Measurements from ENCODE around the gene SPIC.

Gene SPIC

GRCh38 chr12:101493556-101493955 lies 18.4 kb downstream of the SPIC start:
- TF ChIP-seq ZNF384 (IDR thresholded peaks at IDR 0.05) (no peak), FOXK2 (IDR thresholded peaks at IDR 0.05) (no peak), ARNT (IDR thresholded peaks at IDR 0.05) (no peak), FOXM1 (IDR thresholded peaks at IDR 0.05; ENCODE audit: borderline replicate concordance) (no peak), PKNOX1 (IDR thresholded peaks at IDR 0.05) (no peak)
- POLR2A ChIA-PET = no interaction called here
- CTCF ChIA-PET = interaction anchor here (0.5 to 0.6 kb wide), 2 partner anchors 230 to 317 kb away, joined by 3 to 5 read pairs; no protein-coding TSS in a partner anchor

GRCh38 chr12:101498252-101498651 lies 23.1 kb downstream of the SPIC start:
- POLR2A ChIA-PET = no interaction called here
- CTCF ChIA-PET = interaction anchor here (0.6 kb wide), 1 partner anchor 17 kb away, joined by 3 read pairs; no protein-coding TSS in a partner anchor
- no peak for DNase-seq (ENCODE audit: extremely low spot score)
- TF ChIP-seq ARNT (IDR thresholded peaks at IDR 0.05) (no peak), PKNOX1 (IDR thresholded peaks at IDR 0.05) (no peak), NFRKB (IDR thresholded peaks at IDR 0.05) (no peak), HDGF (IDR thresholded peaks at IDR 0.05; ENCODE audit: borderline replicate concordance) (no peak), L3MBTL2 (conservative IDR thresholded peaks at IDR 0.05) (no peak), FOXK2 (IDR thresholded peaks at IDR 0.05) (no peak)

More at GRCh38 chr12:101493556-101493955, 18.4 kb downstream of the SPIC start:
- DNase-seq (ENCODE audit: extremely low spot score) = no peak

GRCh38 chr12:101501410-101501995 lies 26.4 kb downstream of the SPIC start:
- no peak for TF ChIP-seq CTBP1 (IDR thresholded peaks at IDR 0.05; ENCODE audit: borderline replicate concordance)
- no peak for TF ChIP-seq PKNOX1 (IDR thresholded peaks at IDR 0.05)
- TF ChIP-seq SP1 (IDR thresholded peaks at IDR 0.05) = no peak
- TF ChIP-seq SUZ12 (IDR thresholded peaks at IDR 0.05) = no peak
- no peak for TF ChIP-seq FOXA1 (IDR thresholded peaks at IDR 0.05)
- no peak for TF ChIP-seq ARNT (IDR thresholded peaks at IDR 0.05)
- TF ChIP-seq ELF4 (IDR thresholded peaks at IDR 0.05) = no peak
- TF ChIP-seq HDGF (IDR thresholded peaks at IDR 0.05; ENCODE audit: borderline replicate concordance) = no peak
- no peak for TF ChIP-seq ZNF384 (IDR thresholded peaks at IDR 0.05)
- TF ChIP-seq L3MBTL2 (conservative IDR thresholded peaks at IDR 0.05) = no peak
- TF ChIP-seq FOXM1 (IDR thresholded peaks at IDR 0.05; ENCODE audit: borderline replicate concordance) = no peak
- no peak for TF ChIP-seq TARDBP (IDR thresholded peaks at IDR 0.05)
- TF ChIP-seq FOXK2 (IDR thresholded peaks at IDR 0.05) = no peak
- TF ChIP-seq NFRKB (IDR thresholded peaks at IDR 0.05) = no peak
- POLR2A ChIA-PET = no interaction called here
- CTCF ChIA-PET = no interaction called here
- DNase-seq (ENCODE audit: extremely low spot score) = no peak

- no peak for TF ChIP-seq LEF1 (IDR thresholded peaks at IDR 0.05; ENCODE audit: borderline replicate concordance)
- TF ChIP-seq HDGF (IDR thresholded peaks at IDR 0.05; ENCODE audit: borderline replicate concordance) = no peak
- no peak for TF ChIP-seq CTBP1 (IDR thresholded peaks at IDR 0.05; ENCODE audit: borderline replicate concordance)
- no peak for TF ChIP-seq FOXK2 (IDR thresholded peaks at IDR 0.05)
- TF ChIP-seq TARDBP (IDR thresholded peaks at IDR 0.05) = no peak
- no peak for TF ChIP-seq ZNF384 (IDR thresholded peaks at IDR 0.05)
- no peak for TF ChIP-seq ARNT (IDR thresholded peaks at IDR 0.05)
- TF ChIP-seq SUZ12 (IDR thresholded peaks at IDR 0.05) = no peak
- no peak for TF ChIP-seq FOXA1 (IDR thresholded peaks at IDR 0.05)
- no peak for TF ChIP-seq BHLHE40 (IDR thresholded peaks at IDR 0.05; ENCODE audit: borderline replicate concordance)
- no peak for TF ChIP-seq FOXM1 (IDR thresholded peaks at IDR 0.05; ENCODE audit: borderline replicate concordance)
- POLR2A ChIA-PET = no interaction called here
- CTCF ChIA-PET = interaction anchor here (0.5 kb wide), 1 partner anchor 37 kb away, joined by 3 read pairs; no protein-coding TSS in a partner anchor
- no peak for DNase-seq (ENCODE audit: extremely low spot score)
Observed at GRCh38 chr12:101521136-101521535, 46.0 kb downstream of the SPIC start.

GRCh38 chr12:101527682-101528081 lies 52.5 kb downstream of the SPIC start:
- ChIA-PET CTCF (interaction anchor here (0.6 kb wide), 1 partner anchor 31 kb away, joined by 4 read pairs; no protein-coding TSS in a partner anchor), POLR2A (no interaction called here)
- DNase-seq (ENCODE audit: extremely low spot score) = no peak
- TF ChIP-seq ARNT (IDR thresholded peaks at IDR 0.05) (no peak), LEF1 (IDR thresholded peaks at IDR 0.05; ENCODE audit: borderline replicate concordance) (no peak), SP1 (IDR thresholded peaks at IDR 0.05) (no peak), FOXM1 (IDR thresholded peaks at IDR 0.05; ENCODE audit: borderline replicate concordance) (no peak), NFRKB (IDR thresholded peaks at IDR 0.05) (no peak), HDGF (IDR thresholded peaks at IDR 0.05; ENCODE audit: borderline replicate concordance) (no peak), ZNF384 (IDR thresholded peaks at IDR 0.05) (no peak), FOXK2 (IDR thresholded peaks at IDR 0.05) (no peak), CTBP1 (IDR thresholded peaks at IDR 0.05; ENCODE audit: borderline replicate concordance) (no peak), BHLHE40 (IDR thresholded peaks at IDR 0.05; ENCODE audit: borderline replicate concordance) (no peak), FOXA1 (IDR thresholded peaks at IDR 0.05) (no peak), L3MBTL2 (conservative IDR thresholded peaks at IDR 0.05) (no peak), ELF4 (IDR thresholded peaks at IDR 0.05) (no peak), TARDBP (IDR thresholded peaks at IDR 0.05) (no peak), PKNOX1 (IDR thresholded peaks at IDR 0.05) (no peak), SUZ12 (IDR thresholded peaks at IDR 0.05) (no peak)

Data from HEK293T (cell line).